BE2C (cell line): ENCODE data around the gene TATDN2.

Source experiments
- DNase-seq: peaks from one replicate; pipeline ENCODE4 v3.0.0-alpha.2; 2020
- H3K27me3 ChIP-seq: fragments of 250-450 bp; sonication (Bioruptor Pico); 2 replicates; pipeline ENCODE4 v1.5.1; 2020; ENCODE audit warnings: mild to moderate bottlenecking
- H3K36me3 ChIP-seq: fragments of 250-450 bp; sonication (Bioruptor Pico); 2 replicates; pipeline ENCODE4 v1.5.1; 2020; ENCODE audit warnings: mild to moderate bottlenecking
- H3K4me1 ChIP-seq: fragments of 250-450 bp; sonication (Bioruptor Pico); 2 replicates; pipeline ENCODE4 v1.5.1; 2020
- H3K4me3 ChIP-seq: 2 replicates; pipeline ENCODE4 v1.5.1; 2011; ENCODE audit warnings: low read depth, low read length
- H3K9me3 ChIP-seq: fragments of 250-450 bp; sonication (Bioruptor Pico); 2 replicates; pipeline ENCODE4 v1.5.1; 2020
- CTCF ChIP-seq: IDR thresholded peaks from 2 replicates; pipeline ENCODE4 v1.5.1; 2012; ENCODE audit warnings: mild to moderate bottlenecking, low read depth, low read length

Gene TATDN2

GRCh38 chr3:10253731-10254130, 5.5 kb downstream of the TATDN2 start:
- no peaks in the 10 kb centered on the region for H3K27me3 ChIP-seq
- peaks cover 4% of the 10 kb centered on the region; the same call in 1 of the 2 replicates for H3K36me3 ChIP-seq
- no peak for DNase-seq
- H3K4me3 ChIP-seq = no peak overlapping the region
- H3K4me1 ChIP-seq = no peaks in the 10 kb centered on the region
- no peaks in the 10 kb centered on the region for H3K9me3 ChIP-seq
- TF ChIP-seq CTCF = no peak

GRCh38 chr3:10255835-10256234, 7.6 kb downstream of the TATDN2 start:
- Histone ChIP-seq H3K4me3 (no peak overlapping the region), H3K9me3 (no peaks in the 10 kb centered on the region), H3K36me3 (peaks cover 9% of the 10 kb centered on the region; the same call in 1 of the 2 replicates), H3K27me3 (no peaks in the 10 kb centered on the region), H3K4me1 (no peaks in the 10 kb centered on the region)
- no peak for DNase-seq
- no peak for TF ChIP-seq CTCF

- Histone ChIP-seq H3K4me1 (no peaks in the 10 kb centered on the region), H3K27me3 (no peaks in the 10 kb centered on the region), H3K9me3 (no peaks in the 10 kb centered on the region), H3K4me3 (no peak overlapping the region), H3K36me3 (peaks cover 6% of the 10 kb centered on the region; the same call in 1 of the 2 replicates)
- no peak for TF ChIP-seq CTCF
- no peak for DNase-seq
Observed at GRCh38 chr3:10259036-10259435, 10.8 kb downstream of the TATDN2 start.

DNA sequence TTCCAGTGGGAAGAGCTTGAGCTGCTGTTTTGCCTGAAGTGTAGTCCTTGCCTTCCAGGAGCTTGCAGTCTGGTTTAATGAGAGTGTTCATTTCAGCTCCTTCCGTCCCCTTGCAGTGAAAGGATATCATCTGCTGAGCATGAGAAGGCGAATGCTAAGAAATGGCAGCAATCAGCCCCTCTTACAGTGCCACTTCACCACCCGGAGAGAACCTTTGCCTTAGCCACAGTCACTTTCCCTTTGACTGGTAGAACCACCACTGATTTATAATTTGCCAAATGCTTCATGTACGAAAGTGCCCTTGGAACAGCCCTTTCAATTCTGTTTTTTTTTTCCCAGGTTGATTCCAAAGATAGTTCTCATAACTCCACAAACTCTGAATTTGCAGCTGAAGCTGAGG, 11.5 kb downstream of the TATDN2 start:
- no peak for TF ChIP-seq CTCF
- no peaks in the 10 kb centered on the region for H3K27me3 ChIP-seq
- H3K4me3 ChIP-seq = no peak overlapping the region
- no peak for DNase-seq
- H3K4me1 ChIP-seq = no peaks in the 10 kb centered on the region
- H3K36me3 ChIP-seq = peaks cover 6% of the 10 kb centered on the region; the same call in 1 of the 2 replicates
- H3K9me3 ChIP-seq = no peaks in the 10 kb centered on the region

DNA sequence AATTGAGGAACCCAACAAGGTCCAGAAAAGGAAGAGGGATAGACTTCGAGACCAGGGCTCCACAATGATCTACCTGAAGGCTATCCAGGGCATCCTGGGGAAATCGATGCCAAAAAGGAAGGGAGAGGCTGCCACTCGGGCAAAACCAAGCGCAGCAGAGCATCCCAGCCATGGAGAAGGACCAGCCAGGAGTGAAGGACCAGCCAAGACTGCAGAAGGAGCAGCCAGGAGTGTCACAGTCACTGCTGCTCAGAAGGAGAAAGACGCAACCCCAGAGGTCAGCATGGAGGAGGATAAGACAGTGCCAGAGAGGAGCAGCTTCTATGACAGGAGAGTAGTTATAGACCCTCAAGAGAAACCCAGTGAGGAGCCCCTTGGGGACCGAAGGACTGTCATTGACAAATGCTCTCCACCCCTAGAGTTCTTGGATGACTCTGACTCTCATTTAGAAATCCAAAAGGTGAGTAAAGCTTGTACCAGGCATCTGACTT, 12.0 kb downstream of the TATDN2 start:
- H3K4me3 ChIP-seq = no peak overlapping the region
- DNase-seq = no peak
- H3K27me3 ChIP-seq = no peaks in the 10 kb centered on the region
- no peak for TF ChIP-seq CTCF
- H3K9me3 ChIP-seq = no peaks in the 10 kb centered on the region
- no peaks in the 10 kb centered on the region for H3K4me1 ChIP-seq
- peaks cover 6% of the 10 kb centered on the region; the same call in 1 of the 2 replicates for H3K36me3 ChIP-seq

DNA sequence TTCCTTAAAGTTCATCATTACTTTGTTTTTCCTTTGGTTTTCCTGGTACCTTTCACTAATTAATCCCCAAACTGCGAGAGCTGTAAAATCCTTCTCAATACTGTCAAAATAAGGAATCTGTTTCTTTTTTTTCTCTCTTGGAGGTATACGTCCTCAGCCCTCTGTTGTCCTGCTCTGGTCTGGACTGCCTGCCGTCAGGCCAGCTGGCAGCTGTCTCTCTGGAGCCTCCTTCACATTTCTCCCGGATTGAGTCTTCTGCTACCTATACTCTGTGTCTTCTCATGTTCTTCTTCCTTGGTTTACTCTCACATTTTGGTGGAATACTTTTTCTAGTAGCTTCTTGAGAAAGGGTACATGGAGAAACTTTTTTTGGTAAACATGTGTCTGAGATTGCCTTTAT, 13.8 kb downstream of the TATDN2 start:
- Histone ChIP-seq H3K9me3 (no peaks in the 10 kb centered on the region), H3K4me3 (no peak overlapping the region), H3K27me3 (no peaks in the 10 kb centered on the region), H3K36me3 (peaks cover 6% of the 10 kb centered on the region), H3K4me1 (no peaks in the 10 kb centered on the region)
- no peak for TF ChIP-seq CTCF
- DNase-seq = no peak
